ENCODE data around the gene RNF112.

Gene RNF112

DNA sequence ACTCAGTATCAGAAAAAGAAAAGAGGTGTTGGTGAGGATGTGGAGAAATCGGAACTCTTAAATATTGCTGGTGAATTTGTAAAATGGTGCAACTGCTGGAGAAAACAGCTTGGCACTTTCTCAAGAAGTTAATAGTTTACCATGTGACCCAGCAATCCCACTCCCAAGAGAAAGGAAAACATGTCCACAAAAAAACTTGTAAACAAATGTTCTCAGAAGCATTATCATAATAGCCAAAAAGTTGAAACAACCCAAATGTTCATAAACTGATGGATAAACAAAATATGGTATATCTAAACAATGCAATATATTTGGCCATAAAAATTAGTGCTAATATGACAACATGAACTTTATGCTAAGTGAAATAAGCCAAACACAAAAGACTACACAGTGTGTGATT lies 35.3 kb upstream of the RNF112 start:
- no peak for DNase-seq

DNA sequence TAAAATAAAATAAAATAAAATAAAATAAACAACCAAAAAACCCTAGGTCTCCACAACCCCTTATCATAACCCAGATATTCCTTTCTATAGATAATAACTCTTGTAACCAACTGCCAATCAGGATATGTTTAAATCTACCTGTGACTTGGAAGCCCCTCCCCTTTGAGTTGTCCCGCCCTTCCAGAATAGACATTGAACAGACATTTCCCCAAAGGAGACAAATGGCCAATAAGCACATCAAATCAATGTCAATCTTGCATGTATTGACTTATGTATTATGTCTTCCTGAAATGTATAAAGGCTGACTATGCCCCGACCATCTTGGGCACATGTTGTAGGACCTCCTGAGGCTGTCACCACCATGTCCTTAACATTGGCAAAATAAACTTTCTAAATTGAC lies 34.2 kb upstream of the RNF112 start:
- no peak for DNase-seq

DNA sequence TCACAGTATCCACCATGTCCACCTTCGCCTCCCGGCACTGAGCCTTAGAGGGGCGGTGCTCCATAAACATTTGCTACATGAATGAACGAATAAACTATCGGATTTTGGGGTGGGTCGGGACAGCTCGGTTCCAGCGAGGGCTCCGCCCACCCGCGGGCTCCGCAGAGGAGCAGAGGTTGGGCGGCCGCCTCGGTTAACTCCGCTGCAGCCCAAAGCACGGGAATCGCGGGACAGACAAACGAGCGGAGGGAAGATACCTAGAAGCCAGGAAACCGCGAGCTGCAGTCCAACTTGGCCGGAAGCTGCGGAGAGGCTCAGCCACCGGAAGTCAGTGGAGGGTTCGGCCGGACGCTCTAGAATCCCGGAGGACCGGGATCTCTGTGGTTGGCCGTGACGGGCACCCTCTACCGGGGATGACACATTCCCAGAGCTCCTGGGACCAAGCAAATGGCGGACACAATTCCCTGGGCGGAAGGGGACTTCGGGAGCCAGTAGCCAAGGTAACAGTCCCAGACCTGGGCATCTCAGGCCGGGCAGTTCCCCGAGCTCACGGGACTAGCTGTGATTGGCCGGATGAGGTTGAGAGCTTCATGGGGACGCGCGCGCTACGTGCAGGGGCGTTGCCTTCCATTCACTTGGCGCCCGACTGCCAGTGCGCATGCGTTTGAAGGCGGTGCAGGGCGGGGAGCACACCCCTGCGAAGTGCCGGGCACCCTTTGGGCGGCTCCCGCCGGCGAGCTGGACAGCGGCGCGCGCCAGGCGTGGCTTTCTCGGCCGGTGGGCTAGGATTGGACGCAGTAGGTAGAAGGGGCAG lies 33.2 kb upstream of the RNF112 start:
- peak; percentile 77 for DNase-seq

DNA sequence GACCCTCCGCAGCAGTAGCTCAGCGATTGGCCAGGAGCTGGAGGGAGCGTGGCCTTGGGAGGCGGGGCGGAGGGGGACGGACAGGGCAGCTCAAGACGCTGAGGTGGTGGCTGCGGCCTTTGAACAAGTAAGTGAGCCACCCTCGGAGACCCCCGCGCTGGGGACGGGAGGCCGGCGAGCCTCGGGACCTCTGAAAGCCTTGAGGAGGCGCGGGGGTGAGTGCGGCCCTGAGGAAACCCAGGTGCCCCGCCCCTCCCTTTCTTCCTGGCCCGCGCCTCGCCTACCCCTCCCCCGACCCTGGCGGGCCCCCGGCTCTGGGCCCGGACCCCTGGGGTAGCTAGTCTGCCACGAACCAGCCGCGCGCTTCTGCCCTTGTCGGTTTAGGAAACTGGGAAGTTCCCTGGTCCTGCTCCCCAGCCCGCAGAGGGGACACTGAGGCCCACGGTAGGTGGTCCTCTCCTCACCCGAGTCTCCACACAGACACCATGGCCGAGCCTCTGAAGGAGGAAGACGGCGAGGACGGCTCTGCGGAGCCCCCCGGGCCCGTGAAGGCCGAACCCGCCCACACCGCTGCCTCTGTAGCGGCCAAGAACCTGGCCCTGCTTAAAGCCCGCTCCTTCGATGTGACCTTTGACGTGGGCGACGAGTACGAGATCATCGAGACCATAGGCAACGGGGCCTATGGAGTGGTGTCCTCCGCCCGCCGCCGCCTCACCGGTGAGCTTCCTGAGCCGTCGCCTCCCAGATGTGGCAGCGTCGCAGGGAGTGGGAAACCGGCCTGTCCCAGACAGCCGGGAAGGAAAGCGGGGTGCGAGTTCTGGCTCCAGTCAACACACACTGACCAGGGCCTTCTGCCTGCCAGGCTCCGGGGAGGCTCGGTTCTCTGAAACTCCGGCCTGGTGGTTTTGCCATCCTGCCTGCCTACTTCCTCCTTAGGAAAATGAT lies 32.3 kb upstream of the RNF112 start, which contains the start of gene MAPK7:
Gene MAPK7 (plus strand): TSS at position 83 of the 945 bp plus-strand sequence. CDS start 403 bp downstream, at position 486.
- no peak for DNase-seq

DNA sequence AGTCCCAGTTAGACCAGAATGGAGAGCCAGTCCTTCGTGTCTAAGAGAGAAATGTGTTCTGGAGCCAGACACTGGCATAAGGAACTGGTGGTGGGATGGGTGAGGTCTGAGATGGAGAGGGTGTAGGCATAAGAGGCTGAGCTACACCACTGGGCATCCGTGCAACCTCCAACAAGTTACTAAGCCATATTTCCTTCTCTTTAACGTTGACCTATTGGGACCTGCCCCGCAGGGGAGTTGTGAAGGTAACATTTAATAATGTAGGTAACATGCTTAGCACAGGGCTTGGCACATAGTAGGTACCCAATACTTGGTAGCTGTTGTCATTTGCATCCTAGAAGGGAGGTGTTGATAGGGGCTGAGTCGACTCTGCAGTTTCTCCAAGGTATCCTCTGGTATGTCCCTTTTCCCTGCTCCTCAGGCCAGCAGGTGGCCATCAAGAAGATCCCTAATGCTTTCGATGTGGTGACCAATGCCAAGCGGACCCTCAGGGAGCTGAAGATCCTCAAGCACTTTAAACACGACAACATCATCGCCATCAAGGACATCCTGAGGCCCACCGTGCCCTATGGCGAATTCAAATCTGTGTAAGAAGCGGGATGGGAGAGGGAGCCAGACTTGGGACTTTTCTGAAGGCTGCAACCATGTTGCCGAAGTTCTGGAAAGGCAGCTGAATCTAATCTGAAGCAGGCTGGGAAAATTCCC lies 31.5 kb upstream of the RNF112 start:
- DNase-seq = no peak

DNA sequence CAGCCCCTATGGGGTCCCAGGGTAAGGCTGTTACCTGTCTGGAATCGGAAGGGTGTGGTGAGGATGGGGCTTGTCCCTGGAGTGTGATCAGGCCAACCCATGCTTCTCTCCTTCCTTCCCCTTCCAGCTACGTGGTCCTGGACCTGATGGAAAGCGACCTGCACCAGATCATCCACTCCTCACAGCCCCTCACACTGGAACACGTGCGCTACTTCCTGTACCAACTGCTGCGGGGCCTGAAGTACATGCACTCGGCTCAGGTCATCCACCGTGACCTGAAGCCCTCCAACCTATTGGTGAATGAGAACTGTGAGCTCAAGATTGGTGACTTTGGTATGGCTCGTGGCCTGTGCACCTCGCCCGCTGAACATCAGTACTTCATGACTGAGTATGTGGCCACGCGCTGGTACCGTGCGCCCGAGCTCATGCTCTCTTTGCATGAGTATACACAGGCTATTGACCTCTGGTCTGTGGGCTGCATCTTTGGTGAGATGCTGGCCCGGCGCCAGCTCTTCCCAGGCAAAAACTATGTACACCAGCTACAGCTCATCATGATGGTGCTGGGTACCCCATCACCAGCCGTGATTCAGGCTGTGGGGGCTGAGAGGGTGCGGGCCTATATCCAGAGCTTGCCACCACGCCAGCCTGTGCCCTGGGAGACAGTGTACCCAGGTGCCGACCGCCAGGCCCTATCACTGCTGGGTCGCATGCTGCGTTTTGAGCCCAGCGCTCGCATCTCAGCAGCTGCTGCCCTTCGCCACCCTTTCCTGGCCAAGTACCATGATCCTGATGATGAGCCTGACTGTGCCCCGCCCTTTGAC lies 30.3 kb upstream of the RNF112 start:
- no peak for DNase-seq

DNA sequence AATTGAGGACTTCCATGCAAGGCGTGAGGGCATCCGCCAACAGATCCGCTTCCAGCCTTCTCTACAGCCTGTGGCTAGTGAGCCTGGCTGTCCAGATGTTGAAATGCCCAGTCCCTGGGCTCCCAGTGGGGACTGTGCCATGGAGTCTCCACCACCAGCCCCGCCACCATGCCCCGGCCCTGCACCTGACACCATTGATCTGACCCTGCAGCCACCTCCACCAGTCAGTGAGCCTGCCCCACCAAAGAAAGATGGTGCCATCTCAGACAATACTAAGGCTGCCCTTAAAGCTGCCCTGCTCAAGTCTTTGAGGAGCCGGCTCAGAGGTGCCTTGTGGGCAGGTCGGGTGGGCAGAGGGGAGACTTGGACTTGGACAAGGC lies 29.7 kb upstream of the RNF112 start:
- DNase-seq = no peak

DNA sequence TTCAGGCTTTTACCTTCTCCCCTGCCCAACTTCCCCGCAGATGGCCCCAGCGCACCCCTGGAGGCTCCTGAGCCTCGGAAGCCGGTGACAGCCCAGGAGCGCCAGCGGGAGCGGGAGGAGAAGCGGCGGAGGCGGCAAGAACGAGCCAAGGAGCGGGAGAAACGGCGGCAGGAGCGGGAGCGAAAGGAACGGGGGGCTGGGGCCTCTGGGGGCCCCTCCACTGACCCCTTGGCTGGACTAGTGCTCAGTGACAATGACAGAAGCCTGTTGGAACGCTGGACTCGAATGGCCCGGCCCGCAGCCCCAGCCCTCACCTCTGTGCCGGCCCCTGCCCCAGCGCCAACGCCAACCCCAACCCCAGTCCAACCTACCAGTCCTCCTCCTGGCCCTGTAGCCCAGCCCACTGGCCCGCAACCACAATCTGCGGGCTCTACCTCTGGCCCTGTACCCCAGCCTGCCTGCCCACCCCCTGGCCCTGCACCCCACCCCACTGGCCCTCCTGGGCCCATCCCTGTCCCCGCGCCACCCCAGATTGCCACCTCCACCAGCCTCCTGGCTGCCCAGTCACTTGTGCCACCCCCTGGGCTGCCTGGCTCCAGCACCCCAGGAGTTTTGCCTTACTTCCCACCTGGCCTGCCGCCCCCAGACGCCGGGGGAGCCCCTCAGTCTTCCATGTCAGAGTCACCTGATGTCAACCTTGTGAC lies 29.1 kb upstream of the RNF112 start:
- no peak for DNase-seq

DNA sequence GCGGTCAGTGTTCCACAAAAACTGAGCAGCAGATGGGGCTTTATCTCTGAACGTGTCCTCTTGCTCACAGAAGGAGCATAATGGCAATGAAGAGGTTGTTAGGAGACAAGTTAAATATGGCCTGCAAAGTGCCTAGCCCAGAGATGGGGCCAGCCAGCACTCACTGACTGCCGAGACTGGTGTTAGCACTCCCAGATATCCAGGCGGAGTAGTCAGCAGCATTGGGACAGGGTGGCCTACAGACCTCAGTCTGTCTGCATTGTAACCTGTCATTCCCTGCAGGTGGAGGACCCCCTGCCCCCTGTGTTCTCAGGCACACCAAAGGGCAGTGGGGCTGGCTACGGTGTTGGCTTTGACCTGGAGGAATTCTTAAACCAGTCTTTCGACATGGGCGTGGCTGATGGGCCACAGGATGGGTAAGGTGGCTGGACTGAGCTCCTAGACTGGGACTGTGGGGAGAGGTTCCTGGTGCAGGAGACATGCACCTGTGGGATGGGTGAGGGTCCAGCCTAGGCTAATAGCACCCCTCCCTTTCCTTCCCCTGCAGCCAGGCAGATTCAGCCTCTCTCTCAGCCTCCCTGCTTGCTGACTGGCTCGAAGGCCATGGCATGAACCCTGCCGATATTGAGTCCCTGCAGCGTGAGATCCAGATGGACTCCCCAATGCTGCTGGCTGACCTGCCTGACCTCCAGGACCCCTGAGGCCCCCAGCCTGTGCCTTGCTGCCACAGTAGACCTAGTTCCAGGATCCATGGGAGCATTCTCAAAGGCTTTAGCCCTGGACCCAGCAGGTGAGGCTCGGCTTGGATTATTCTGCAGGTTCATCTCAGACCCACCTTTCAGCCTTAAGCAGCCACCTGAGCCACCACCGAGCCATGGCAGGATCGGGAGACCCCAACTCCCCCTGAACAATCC lies 28.2 kb upstream of the RNF112 start:
- no peak for DNase-seq

DNA sequence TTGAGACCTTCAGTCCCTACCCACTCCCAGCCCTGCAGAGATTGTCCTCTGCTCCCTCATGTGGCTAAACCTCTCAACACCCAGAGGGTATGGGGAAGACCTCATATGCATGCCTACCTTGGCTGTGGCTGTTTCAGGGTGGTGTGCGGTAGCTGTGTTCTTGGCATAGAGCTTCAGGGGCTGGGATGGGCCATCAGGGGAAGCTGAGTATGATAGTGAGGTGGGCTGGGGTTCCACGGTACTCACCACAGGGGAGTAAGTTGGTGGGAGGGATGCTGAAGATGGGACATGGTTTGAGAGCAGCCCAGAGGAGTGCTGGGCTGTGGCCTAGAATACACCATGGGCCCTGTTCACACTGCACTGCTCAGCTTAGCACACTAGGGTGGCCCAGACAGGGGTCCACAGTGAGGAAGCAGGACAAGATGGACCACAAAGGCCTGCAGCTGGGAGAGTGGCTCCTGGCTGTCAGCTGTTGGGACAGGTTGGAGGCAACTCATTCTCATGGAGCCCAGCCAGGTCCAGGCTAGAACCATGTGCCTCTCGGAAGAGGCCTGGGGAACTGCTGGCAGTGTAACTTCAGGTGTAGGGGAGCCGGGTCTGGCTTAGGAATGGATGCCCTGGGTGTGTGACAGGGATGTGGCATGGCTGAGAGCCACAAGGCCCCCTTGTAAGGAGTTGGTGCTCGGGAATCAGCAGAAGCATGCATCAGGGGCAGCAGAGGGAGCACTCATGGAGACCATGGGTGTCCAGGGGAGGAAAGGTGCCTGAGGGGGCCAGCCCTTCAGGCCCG lies 27.2 kb upstream of the RNF112 start:
- DNase-seq = no peak

DNA sequence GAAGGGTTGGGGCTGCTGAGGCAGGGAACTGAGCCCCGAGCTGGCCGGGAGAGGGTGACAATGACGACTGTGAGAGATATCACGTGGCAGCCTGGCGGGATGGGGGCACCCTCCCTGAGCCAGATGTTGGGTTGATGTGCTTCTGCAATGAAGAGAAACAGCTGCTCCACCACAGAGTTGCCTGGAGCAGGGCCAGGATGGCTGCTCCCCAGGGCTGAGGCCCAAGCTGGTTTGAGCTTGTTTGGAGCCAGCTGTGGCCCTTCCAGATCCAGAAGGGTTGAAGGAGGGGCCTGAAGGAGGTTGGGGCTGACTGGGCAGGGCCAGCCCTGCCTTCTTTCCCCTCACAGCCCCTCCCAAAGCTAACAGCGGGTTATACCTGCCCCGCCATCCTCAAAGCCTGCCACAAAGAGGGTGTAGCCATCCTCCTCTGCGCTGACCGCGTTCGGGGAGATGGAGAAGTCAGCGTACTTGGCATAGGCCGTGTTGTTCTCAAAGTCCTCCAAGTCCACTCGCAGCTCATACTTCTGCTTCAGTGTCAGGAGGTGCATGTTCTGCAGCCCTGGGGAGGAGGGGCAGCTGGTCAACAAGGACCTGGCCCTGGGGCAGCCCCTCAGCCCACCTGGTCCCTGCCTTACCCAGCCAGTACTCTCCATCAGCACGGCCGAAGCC lies 26.2 kb upstream of the RNF112 start:
- no peak for DNase-seq

DNA sequence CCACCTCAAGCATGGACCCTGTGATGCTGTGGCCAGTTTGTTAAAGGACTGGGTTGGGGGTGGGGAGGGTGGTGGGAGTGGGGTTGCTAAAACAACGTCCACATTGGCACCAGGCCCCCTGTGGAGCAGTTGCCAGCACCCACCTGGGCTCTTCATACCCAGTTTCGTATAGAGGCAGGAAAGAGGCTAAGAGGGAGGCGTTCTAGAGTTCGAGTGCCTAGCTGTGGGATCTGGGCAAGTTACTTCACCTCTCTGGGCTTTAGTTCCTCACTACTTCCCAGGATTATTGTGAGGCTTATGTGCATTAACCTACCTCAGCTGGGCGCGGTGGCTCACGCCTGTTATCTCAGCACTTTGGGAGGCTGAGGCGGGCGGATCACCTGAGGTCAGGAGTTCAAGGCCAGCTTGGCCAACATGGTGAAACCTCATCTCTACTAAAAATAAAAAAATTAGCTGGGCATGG lies 25.5 kb upstream of the RNF112 start:
- DNase-seq = no peak

DNA sequence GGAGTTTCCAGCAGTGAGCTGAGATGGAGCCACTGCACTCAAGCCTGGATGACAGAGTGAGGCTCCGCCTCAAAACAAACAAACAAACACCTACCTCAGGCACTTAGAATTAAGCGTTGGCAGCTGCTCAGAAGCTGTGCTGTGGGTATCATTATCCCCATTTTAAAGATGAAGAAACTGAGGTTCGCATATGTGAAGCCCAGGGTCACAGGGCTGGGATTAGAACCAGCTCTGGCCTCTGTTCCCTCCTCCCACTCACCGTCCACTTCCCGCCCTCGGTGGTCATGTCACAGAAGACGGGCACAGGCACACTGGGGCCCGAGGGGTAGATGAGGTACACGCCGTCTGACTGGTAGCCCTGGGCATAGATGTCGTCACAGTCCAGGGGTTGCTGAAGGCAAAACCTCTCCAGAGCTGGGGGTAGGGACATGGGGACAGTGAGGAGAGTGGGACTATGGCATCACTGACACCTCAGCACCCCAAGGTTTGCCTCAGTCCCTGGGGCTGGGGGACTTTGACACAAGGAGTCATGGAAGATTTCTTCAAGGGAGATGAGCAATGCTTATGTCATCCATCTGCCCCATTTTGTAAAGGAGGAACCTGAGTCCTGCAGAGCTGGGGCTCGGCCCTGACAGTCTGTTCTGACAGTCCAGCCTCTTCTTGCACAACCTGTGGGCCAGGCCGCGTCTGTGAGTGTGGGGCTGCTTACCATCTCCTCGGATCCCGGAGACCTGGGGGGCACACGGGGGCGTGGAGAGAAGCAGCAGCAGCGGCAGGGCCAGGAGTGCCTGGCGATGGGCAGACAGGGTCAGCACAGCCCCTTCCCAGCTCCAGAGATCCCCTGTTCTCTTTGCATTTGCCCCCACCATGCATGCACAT lies 24.7 kb upstream of the RNF112 start:
- DNase-seq = no peak

DNA sequence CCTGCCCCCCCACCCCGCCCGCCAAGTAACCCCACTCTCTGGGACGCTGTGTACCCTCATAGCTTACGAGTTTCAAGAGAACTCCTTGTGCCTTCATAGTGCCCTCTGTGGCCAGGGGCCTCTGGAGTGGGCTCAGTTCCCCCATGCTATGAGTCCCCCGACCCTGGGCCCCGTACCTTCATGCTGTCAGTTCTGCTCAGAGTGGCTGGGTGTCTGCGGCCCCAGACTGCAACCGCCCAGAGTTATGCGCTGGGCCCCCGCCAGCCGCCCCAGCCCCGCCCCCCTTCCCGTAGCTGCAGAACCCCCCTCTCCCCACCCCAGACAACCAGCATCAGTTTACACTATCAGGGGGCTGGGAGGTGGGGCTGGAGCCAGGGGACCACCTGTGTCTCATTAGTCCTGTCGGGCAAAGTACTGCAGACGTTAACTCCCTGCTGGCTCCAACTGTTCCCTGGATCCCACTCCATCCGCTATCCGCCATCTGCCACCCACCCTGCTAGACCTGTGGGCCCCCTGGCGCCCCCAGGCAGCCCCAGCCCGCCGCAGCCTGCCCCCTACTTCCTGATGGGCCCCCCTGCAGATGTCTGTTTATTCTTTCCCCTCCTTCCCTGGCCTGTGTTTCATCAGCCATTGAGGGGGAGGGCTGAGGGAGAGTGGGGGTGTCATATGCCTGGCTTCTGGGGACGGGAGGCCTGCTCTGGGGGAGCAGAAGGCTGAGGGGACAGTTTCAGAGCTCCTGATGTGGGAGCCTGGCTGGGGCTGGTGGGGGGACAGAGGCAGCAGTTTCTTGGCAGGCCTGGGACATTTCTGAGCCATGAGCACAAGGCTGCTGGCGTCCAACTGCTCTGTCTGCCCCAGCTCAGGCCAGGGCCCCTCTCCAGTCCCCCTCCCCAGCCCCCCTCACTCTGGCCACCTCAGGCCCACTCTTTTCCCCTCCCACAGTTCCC lies 23.8 kb upstream of the RNF112 start, which contains the start of gene MFAP4:
Gene MFAP4 (minus strand): TSS at position 217 of the 947 bp plus-strand sequence. CDS start 35 bp downstream, at position 182.
- no peak for DNase-seq

DNA sequence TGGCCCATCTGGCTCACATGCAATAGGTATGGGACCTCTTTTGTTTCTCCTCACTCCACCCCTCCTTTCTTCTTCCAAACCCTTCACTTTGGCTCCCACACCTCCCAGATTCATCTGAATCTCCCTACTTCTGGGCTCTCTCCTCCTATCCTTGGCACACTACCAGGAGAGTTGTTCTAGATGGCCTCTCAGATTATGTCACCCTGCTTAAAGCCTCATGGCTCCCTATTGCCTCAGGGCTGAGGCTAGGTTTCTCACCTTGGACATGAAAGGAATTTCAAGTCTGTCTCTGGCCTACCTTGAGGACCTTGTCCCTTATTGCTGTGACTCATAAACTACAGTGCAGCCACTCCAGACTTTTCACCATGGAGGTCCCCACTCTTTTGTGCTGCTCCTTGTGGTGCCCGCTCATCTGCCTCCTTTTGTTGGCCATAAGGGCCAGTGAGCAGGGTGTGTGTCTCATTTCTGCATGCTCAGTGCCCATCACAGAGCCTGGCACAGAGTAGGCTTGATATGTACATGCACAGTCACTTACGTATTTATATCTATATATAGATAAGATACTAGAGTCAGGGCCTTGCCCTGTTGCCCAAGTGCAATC lies 23.0 kb upstream of the RNF112 start:
- DNase-seq = no peak
